GM19043 (cell line): ENCODE measurements around the gene HCN3.
A peak's percentile ranks its signal among the peaks of the same experiment; 100 is the strongest.

ENCODE experiments used
- ATAC-seq: cut with Tn5 transposase; IDR thresholded peaks from one replicate; pipeline ENCODE4 v1.9.1; 2021; ENCODE audit warnings: low read depth; ENCODE audit not compliant: unreplicated experiment

Gene HCN3

GRCh38 chr1:155253797-155254196, 23.5 kb upstream of the HCN3 start:
- ATAC-seq, result no peak

GRCh38 chr1:155254228-155254713, 23.0 kb upstream of the HCN3 start:
- ATAC-seq, result no peak

- no peak for ATAC-seq
These were observed 22.5 kb upstream of the HCN3 start for GRCh38 chr1:155254714-155255242.

DNA sequence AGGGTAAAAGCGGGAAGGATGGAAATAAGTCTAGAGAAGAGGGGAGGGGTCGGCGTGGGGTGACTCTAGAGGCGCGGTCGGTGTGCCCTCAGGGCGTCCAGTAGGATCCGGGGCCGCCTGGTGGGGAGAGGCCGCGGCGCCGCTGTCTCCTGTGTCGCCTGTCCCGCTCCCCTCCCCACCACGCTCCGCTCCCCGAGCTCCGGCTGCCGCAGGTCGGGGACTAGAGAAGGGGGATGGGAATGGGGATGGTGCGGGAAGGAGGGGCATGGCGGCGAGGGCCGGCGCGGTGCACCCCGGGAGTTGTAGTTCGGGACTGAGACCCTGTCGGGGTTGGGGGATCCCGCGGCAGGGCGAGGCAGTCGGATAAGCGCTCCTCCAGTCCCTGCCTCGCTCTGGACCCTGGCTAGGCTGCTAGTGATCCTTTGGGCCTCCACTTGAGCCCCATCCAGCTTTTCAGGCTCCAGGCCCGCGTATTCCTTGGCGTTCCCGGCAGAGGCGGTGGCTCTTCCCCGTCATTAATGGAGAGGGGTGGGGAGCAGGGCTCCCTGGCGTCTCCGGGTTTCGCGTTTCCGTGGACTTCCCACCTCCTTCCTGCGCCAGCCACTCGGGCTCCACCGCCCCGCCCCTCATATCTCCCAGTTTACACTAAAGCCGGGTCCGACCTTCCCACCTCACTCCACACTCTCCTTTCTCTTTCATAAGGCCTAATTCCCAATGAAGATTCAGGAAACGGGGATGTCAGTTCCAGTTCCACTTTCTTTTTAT, 21.8 kb upstream of the HCN3 start, which contains the start of gene ENTREP3:
TSS of gene ENTREP3 (minus strand) at position 241 of the 765 bp plus-strand sequence. CDS start 606 bp downstream, outside the sequence.
- peak; percentile 65 for ATAC-seq

GRCh38 chr1:155256058-155256852, 21.0 kb upstream of the HCN3 start:
- no peak for ATAC-seq

- no peak for ATAC-seq
These were observed 17.0 kb upstream of the HCN3 start for GRCh38 chr1:155260276-155260675.

- ATAC-seq, result no peak
These were observed 15.8 kb upstream of the HCN3 start for GRCh38 chr1:155261493-155261851.

GRCh38 chr1:155261852-155262673, 15.2 kb upstream of the HCN3 start, which contains the start of gene SCAMP3:
Gene SCAMP3 (minus strand): TSS chr1:155262360. CDS start chr1:155262151, 209 bp downstream.
- ATAC-seq, result peak; percentile 97

DNA sequence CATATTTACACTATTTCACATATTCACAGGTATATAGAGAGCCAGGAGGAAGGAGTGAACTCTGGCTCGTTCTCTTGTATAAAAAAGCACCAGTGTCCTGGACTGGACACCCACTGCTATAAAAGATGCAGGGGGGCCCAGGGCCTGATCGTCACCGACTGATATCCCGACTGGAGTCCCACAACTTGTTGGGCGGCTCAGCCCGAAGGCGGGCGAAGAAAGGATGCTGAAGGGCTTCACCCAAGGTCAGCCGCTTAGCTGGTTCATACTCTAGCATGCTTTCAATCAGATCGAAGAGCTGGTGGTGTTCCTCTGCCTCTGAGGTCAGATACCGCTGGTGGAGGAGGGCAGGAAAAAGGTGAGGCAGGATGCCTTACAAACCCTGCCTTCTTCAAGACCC, 14.2 kb upstream of the HCN3 start:
- ATAC-seq, result no peak

DNA sequence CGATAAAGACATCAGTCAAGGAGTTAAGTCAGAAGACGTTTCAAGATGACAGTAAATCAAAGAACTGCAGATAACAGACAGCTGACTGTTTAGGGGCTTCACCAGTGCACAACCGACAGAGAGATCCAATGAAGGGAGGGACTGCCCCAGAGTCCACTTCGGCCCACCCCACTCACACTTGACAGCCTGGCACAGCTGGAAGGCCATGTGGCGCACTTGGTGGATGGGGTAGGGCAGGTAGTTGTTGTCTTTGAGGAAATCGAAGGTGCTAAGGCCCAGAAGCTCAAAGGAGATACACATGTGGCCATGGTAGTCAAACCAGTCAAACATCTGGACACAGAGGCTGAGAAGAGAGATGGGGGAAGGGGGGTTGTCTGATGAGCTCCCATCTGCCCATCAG, 10.7 kb upstream of the HCN3 start:
- ATAC-seq, result no peak

GRCh38 chr1:155267373-155267772, 9.9 kb upstream of the HCN3 start:
- ATAC-seq, result no peak

GRCh38 chr1:155268630-155269029, 8.6 kb upstream of the HCN3 start:
- no peak for ATAC-seq

DNA sequence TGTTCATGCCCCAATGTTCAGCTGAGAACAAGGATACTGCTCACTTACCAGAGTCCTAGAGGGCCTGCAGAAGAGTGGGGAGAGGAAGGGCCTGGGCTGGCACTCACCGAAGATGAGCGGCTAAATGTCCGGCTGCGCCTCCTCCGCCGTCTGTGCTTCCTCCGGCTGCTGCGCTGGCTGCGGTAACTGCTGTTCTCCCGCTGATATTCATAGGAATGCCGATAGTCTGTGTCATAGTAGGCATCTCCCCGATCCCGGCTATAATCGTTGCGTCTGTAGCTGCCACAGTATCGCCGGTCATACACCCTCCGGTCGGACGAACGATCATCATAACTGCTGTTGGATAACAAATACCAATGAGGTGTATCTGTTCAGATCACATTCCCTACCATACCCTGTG, 7.9 kb upstream of the HCN3 start:
- no peak for ATAC-seq

DNA sequence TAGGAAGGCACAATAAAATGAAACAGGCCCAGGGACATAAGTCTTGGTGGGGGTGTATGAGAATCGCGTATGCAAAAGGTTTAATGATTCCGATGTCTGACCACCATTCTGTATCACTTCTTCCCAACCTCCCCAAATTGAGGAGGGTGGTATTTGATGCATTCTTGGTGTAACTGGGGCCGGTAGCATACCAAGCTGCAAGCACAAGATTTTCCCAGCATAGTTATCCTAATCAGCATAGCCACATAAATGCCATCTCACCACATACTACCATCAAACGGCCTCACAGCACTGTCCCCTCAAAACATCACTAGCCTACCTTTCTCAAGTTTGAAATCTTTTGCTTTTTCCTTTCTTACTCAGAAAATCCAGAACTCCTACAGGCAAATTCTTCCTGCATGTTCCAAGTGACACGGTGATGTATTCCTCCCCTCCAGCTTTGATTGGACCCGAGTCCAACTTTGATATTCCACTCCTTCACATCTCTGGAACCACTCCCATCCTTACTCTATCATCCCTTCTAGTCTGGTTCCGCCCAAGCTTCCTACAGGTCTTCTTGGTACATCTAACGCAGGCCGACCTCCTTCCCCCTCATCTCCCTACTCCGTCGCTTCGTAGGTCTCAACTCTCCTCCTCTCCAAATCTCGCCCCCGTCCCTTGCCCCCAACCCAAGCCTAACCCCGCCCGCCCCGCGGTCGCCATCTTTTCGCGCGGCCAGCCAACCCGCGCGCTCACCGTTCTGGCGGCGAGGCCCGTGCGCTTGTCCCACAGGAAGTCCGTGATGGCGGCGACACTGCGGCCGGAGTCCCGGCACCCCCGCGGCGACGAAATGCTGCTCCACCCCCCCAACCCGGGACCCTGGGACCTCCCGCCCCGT, 4.6 kb upstream of the HCN3 start:
- ATAC-seq, result no peak

- ATAC-seq, result peak; percentile 66
These were observed 3.7 kb upstream of the HCN3 start, which contains the start of gene CLK2 for GRCh38 chr1:155273343-155274245. Gene CLK2 (minus strand): TSS chr1:155273504. CDS start chr1:155270977, 2,527 bp downstream.

DNA sequence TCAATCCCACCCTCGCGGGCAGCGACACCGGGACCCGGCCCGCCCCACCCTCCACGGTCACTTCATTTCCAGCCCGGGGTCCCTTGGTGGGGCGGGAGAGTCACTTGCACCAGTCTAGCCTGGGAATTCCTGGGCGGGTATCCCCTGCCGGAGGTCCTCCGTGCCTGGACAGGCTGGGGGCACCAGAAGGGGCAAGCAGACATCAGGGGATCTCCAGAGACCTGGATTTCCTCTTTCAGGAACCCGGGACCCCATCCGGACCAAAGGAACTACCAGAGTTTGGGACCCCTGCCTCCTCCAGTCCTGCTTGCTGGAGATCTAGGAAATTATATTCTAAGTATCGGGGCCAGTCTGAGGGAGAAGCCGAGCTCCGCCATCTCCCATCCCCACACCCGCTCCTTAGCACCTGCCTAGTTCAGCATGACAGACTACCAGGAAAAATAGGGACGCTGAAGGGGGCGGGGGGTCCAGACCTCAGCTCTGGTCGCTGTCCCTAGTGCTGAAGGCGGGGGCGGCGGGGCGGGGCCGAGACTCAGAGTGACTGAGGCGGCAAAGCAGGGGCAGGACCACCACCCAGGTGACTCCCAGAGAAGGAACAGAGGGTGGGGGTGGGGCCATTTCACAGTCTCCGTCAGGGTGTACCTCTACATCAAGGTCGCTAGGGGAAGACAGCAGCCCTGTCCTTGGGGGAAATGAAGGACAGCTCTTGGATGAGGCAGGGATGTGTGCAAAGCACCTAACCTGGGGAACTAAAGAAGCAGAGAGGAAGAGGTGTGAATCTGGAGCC, 832 bp downstream of the HCN3 start:
- no peak for ATAC-seq

DNA sequence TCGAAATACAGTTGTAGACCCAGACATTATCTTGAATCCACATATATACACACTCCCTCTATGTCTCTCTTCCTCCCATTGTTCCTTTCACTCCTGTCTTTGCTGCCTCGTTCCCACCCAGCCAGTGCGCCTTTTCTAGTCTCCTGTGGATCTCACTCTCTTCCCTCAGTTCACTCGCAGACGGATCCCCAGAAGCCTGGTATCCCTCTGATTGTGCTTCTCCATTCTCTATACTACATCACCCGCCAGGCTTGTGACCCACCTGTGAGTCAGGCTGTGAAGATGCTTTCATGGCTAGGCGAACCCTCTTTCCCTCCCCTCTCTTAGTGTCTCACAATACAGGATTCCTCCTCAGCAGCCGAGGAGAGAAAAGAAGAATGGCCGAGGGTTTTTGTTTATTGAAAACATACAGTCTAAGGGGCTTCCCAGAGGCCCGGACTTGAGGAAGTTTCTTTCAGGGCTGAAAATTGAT, 1.5 kb downstream of the HCN3 start:
- ATAC-seq, result no peak
